Parathyroid adenoma (tissue), 2 donors: ENCODE data around the gene DPYD.

Experiments
- H2AFZ ChIP-seq: fragments of 300-600 bp; sonication (generic); one replicate; pipeline ENCODE4 v1.7.0; 2017; ENCODE audit warnings: antibody characterized with exemption, mild to moderate bottlenecking
- H3K27ac ChIP-seq: fragments of 300-600 bp; sonication (generic); one replicate; pipeline ENCODE4 v1.7.0; 2017
- H3K27me3 ChIP-seq: fragments of 300-600 bp; sonication (generic); one replicate; pipeline ENCODE4 v1.7.0; 2017; ENCODE audit warnings: low read length; ENCODE audit not compliant: control insufficient read depth, insufficient read depth
- H3K36me3 ChIP-seq: fragments of 300-600 bp; sonication (generic); one replicate; pipeline ENCODE4 v1.7.0; 2017; ENCODE audit warnings: low read length; ENCODE audit not compliant: control insufficient read depth, insufficient read depth
- H3K4me1 ChIP-seq: fragments of 300-600 bp; sonication (generic); one replicate; pipeline ENCODE4 v1.7.0; 2017; ENCODE audit warnings: control low read depth
- H3K4me2 ChIP-seq: fragments of 300-600 bp; sonication (generic); one replicate; pipeline ENCODE4 v1.7.0; 2017; ENCODE audit warnings: low read length
- H3K4me3 ChIP-seq: fragments of 300-600 bp; sonication (generic); one replicate; pipeline ENCODE4 v1.7.0; 2017; ENCODE audit warnings: low read depth, low read length
- H3K79me2 ChIP-seq: fragments of 300-600 bp; sonication (generic); one replicate; pipeline ENCODE4 v1.7.0; 2017; ENCODE audit warnings: control low read depth
- H3K9ac ChIP-seq: fragments of 300-600 bp; sonication (generic); one replicate; pipeline ENCODE4 v1.7.0; 2017; ENCODE audit warnings: mild to moderate bottlenecking
- H3K9me3 ChIP-seq: fragments of 300-600 bp; sonication (generic); one replicate; pipeline ENCODE4 v1.7.0; 2017; ENCODE audit warnings: low read length; ENCODE audit not compliant: control insufficient read depth
- CTCF ChIP-seq: fragments of 300-600 bp; sonication (generic); IDR thresholded peaks from one replicate; pipeline ENCODE4 v1.7.0; 2017; ENCODE audit warnings: antibody characterized with exemption, mild to moderate bottlenecking
- donor health status: primary hyperparathyroidism.

Gene DPYD

GRCh38 chr1:97433094-97433823, 487.6 kb downstream of the DPYD start:
- Histone ChIP-seq H3K36me3 (no peaks in the 10 kb centered on the region), H3K9me3 (no peaks in the 10 kb centered on the region), H3K27me3 (no peaks in the 10 kb centered on the region), H3K4me1 (no peaks in the 10 kb centered on the region), H2AFZ (no peak overlapping the region), H3K79me2 (no peaks in the 10 kb centered on the region), H3K4me3 (no peak overlapping the region), H3K27ac (no peak overlapping the region), H3K9ac (no peak overlapping the region), H3K4me2 (no peak overlapping the region)
- TF ChIP-seq CTCF, result no peak

- H3K4me2 ChIP-seq, result no peak overlapping the region
- no peaks in the 10 kb centered on the region for H3K27me3 ChIP-seq
- no peak overlapping the region for H3K4me3 ChIP-seq
- no peaks in the 10 kb centered on the region for H3K4me1 ChIP-seq
- H3K27ac ChIP-seq, result no peak overlapping the region
- TF ChIP-seq CTCF, result no peak
- no peaks in the 10 kb centered on the region for H3K36me3 ChIP-seq
- no peak overlapping the region for H3K9ac ChIP-seq
- no peaks in the 10 kb centered on the region for H3K9me3 ChIP-seq
- H3K79me2 ChIP-seq, result no peaks in the 10 kb centered on the region
- no peak overlapping the region for H2AFZ ChIP-seq
Observed at GRCh38 chr1:97427371-97427770, 493.5 kb downstream of the DPYD start.

- Histone ChIP-seq H3K27me3 (no peaks in the 10 kb centered on the region), H3K27ac (no peak overlapping the region), H3K9ac (no peak overlapping the region), H3K36me3 (no peaks in the 10 kb centered on the region), H2AFZ (no peak overlapping the region), H3K4me2 (no peak overlapping the region), H3K79me2 (no peaks in the 10 kb centered on the region), H3K4me1 (no peaks in the 10 kb centered on the region), H3K9me3 (no peaks in the 10 kb centered on the region), H3K4me3 (no peak overlapping the region)
- TF ChIP-seq CTCF, result no peak
Observed at GRCh38 chr1:97424209-97424608, 496.6 kb downstream of the DPYD start.

GRCh38 chr1:97423403-97423802, 497.4 kb downstream of the DPYD start:
- no peak for TF ChIP-seq CTCF
- Histone ChIP-seq H3K36me3 (no peaks in the 10 kb centered on the region), H3K9me3 (no peaks in the 10 kb centered on the region), H3K4me1 (no peaks in the 10 kb centered on the region), H3K4me2 (no peak overlapping the region), H3K4me3 (no peak overlapping the region), H2AFZ (no peak overlapping the region), H3K9ac (no peak overlapping the region), H3K27me3 (no peaks in the 10 kb centered on the region), H3K79me2 (no peaks in the 10 kb centered on the region), H3K27ac (no peak overlapping the region)

- H3K36me3 ChIP-seq, result no peaks in the 10 kb centered on the region
- no peaks in the 10 kb centered on the region for H3K27me3 ChIP-seq
- H3K9ac ChIP-seq, result no peak overlapping the region
- no peak overlapping the region for H2AFZ ChIP-seq
- no peak for TF ChIP-seq CTCF
- no peaks in the 10 kb centered on the region for H3K9me3 ChIP-seq
- H3K4me3 ChIP-seq, result no peak overlapping the region
- H3K27ac ChIP-seq, result no peak overlapping the region
- H3K4me1 ChIP-seq, result no peaks in the 10 kb centered on the region
- H3K4me2 ChIP-seq, result no peak overlapping the region
- no peaks in the 10 kb centered on the region for H3K79me2 ChIP-seq
Observed at GRCh38 chr1:97417661-97418060, 503.2 kb downstream of the DPYD start.
